Tibial artery (tissue), 4 donors: ENCODE data around the gene ITGB5.
A peak's percentile ranks its signal among the peaks of the same experiment; 100 is the strongest.

Experiments used
- DNase-seq, 2 donors: peaks; one replicate each; pipeline ENCODE4 v3.0.0-alpha.2; 2019
- H3K27ac ChIP-seq, 2 donors: fragments of 200-600 bp; sonication (generic) in 1 of 2; 1 replicate in 1 of 2; 2 replicates in 1 of 2; pipeline ENCODE4 v1.5.1; 2018 to 2019; ENCODE audit warnings: mild to moderate bottlenecking in 1 of 2
- H3K27me3 ChIP-seq, 2 donors: fragments of 200-600 bp; sonication (generic) in 1 of 2; one replicate each; pipeline versions ENCODE4 v1.5.1 to v1.6.0; 2016 to 2019
- H3K36me3 ChIP-seq, 3 donors: fragments of 200-600 bp; sonication (generic) in 2 of 3; one replicate each; pipeline ENCODE4 v1.5.1; 2016 to 2019; ENCODE audit warnings: mild to moderate bottlenecking in 2 of 3
- H3K4me1 ChIP-seq, 4 donors: fragments of 200-600 bp; sonication (generic) in 2 of 4; 1 replicate in 3 of 4; 2 replicates in 1 of 4; pipeline ENCODE4 v1.5.1; 2016 to 2019
- H3K4me3 ChIP-seq, 2 donors: fragments of 200-600 bp; sonication (generic) in 1 of 2; 1 replicate in 1 of 2; 2 replicates in 1 of 2; pipeline ENCODE4 v1.5.1; 2018 to 2019; ENCODE audit warnings: mild to moderate bottlenecking in 2 of 2
- H3K9me3 ChIP-seq, 3 donors: fragments of 200-600 bp; sonication (generic) in 1 of 3; one replicate each; pipeline ENCODE4 v1.5.1; 2016 to 2019
- CTCF ChIP-seq, 2 experiments: fragments of 200-600 bp in 1 of 2; fragments of 450-650 bp in 1 of 2; IDR thresholded peaks; one replicate each; pipeline ENCODE4 v1.5.1; 2017 to 2019; ENCODE audit warnings: antibody characterized with exemption in 2 of 2, mild to moderate bottlenecking in 1 of 2, moderate library complexity in 1 of 2
- intact Hi-C: fragments of 100-400 bp; cut with DNase I; formaldehyde crosslinking; loops from one replicate; pipeline ENCODE4 v1.15.0; 2023; ENCODE audit warnings: low total_unique reads

Gene ITGB5

DNA sequence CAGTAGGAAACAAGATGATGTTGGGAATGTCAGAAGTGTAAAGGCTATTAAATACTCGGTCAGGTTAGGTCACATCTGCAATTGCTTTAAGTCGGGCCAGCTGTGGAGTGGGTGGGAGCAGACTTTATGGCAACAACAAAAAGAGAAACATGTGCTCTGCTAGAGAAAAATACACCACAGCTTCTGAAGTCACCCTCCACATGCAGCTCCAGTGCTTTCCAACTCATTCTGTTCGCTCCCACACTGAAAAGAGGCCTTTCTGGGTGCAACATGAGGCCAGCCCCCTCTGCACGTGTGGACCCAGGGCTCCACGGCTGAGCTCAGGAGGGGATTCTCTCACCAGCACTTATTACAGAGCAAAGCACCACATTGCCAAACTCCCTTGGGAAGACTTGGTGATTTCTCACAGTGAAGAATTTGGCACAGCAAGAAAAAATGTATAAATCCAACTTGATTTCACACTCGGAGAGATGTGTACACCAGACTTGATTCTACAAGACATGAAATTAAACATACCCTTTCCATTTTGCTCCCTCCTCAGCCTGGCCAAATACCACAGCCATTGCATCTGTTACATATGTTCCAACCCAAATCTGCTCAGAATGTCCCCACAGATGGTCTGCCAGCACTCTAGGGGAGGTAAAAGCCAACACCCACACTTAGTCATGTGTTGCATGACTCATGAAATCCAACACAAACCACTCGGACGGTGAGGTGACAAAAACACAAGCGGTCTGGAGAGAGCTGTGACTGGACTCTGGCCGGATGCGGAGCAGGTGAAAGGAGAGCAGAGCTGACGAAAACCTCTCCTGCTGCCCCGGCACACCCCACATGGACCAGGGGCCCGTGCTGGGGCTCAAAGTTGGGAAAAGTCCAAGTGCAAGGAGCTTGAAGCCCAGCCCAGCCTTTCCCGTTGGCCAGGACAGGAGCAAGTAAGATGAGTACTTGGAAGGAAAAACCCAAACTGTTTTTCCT lies 74.6 kb downstream of the ITGB5 start:
- no peak for TF ChIP-seq CTCF (IDR thresholded peaks at IDR 0.05)
- Histone ChIP-seq H3K4me1 (peaks cover 0 to 83% (median 68%) of the 10 kb centered on the region in 4 donors), H3K36me3 (peaks cover 20 to 29% (median 21%) of the 10 kb centered on the region in 3 donors), H3K27ac (peak overlapping the region; percentile 81 to 89), H3K27me3 (no peaks in the 10 kb centered on the region), H3K4me3 (peak overlapping the region; percentile 26 to 42), H3K9me3 (no peaks in the 10 kb centered on the region)
- intact Hi-C loops = no loop called here
- DNase-seq = peak; percentile 86 to 93

DNA sequence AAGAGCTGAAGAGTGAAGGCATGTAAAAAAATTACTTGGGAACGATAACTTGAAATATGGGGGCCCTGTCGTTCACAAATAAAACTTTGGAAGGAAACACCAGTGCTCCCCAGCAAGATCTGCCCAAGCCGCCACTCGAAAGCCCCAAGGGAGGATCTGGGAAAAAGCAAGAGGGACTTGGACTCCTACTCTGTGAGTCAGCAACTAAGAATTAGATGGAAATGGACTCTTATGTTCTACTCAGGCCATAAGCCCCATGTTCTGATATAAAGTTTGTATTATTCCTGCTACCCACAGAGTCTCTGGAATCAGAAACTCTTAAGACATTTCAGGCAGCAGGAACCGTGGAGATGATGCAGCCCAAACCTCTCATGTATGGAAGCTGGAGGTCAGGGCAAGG lies 75.7 kb downstream of the ITGB5 start:
- DNase-seq = peak; percentile 49 to 82
- Histone ChIP-seq H3K4me3 (no peak overlapping the region), H3K36me3 (peaks cover 9 to 24% (median 9%) of the 10 kb centered on the region in 3 donors), H3K4me1 (peaks cover 0 to 89% (median 69%) of the 10 kb centered on the region in 4 donors), H3K27ac (peak overlapping the region; percentile 81 to 89), H3K27me3 (no peaks in the 10 kb centered on the region), H3K9me3 (no peaks in the 10 kb centered on the region)
- TF ChIP-seq CTCF (IDR thresholded peaks at IDR 0.05) = no peak
- intact Hi-C loops = no loop called here

- H3K27ac ChIP-seq = peak overlapping the region; percentile 81 to 89
- no peak for DNase-seq
- intact Hi-C loops = no loop called here
These were observed 76.2 kb downstream of the ITGB5 start for GRCh38 chr3:124810970-124811369.

DNA sequence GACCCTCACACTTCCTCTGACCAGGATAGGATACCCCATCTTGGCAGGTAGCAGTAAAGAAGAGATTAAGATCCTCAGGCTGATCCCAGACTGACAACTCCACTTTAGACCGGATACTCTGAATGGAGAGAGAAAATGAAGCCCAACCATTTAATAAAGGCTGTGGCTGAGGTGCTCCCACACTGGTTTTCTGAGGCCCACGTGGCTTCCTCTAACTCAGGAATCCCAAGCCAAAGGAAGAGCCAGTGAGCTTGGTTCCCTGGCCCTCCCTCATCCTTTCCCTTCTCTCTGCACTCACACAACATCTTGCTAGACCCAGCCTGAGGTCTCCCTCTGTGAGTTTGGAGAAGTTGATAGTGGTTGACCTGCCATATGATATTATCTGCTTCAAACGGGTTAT lies 78.1 kb downstream of the ITGB5 start:
- Histone ChIP-seq H3K4me1 (peaks cover 0 to 68% (median 54%) of the 10 kb centered on the region in 4 donors), H3K27ac (peak overlapping the region; percentile 81 to 89)
- TF ChIP-seq CTCF (IDR thresholded peaks at IDR 0.05) = no peak

More at GRCh38 chr3:124810970-124811369, 76.2 kb downstream of the ITGB5 start:
- Histone ChIP-seq H3K27me3 (no peaks in the 10 kb centered on the region), H3K36me3 (peaks cover 4 to 20% (median 7%) of the 10 kb centered on the region in 3 donors), H3K4me3 (no peak overlapping the region), H3K9me3 (no peaks in the 10 kb centered on the region), H3K4me1 (peaks cover 0 to 88% (median 69%) of the 10 kb centered on the region in 4 donors)
- TF ChIP-seq CTCF (IDR thresholded peaks at IDR 0.05) = no peak

GRCh38 chr3:124805671-124806070 lies 81.5 kb downstream of the ITGB5 start:
- Histone ChIP-seq H3K27me3 (no peaks in the 10 kb centered on the region), H3K4me1 (peaks cover 0 to 56% (median 34%) of the 10 kb centered on the region in 4 donors), H3K9me3 (no peaks in the 10 kb centered on the region), H3K4me3 (no peak overlapping the region), H3K36me3 (peaks cover 5 to 20% (median 14%) of the 10 kb centered on the region in 3 donors), H3K27ac (peak overlapping the region in 1 of 2 donors; percentile 18)
- DNase-seq = no peak
- intact Hi-C loops = no loop called here
- TF ChIP-seq CTCF (IDR thresholded peaks at IDR 0.05) = no peak

More for the DNA sequence above, 78.1 kb downstream of the ITGB5 start:
- Histone ChIP-seq H3K9me3 (no peaks in the 10 kb centered on the region), H3K4me3 (no peak overlapping the region), H3K27me3 (no peaks in the 10 kb centered on the region), H3K36me3 (peaks cover 0 to 6% (median 4%) of the 10 kb centered on the region in 3 donors)
- DNase-seq = no peak
- intact Hi-C loops = no loop called here
